Keratinocyte (primary cell): ENCODE data around the gene PHRF1.

Experiments
- CTCF ChIP-seq, 3 experiments: IDR thresholded peaks in 1 of 3; conservative IDR thresholded peaks in 1 of 3; optimal IDR thresholded peaks in 1 of 3; 2 replicates in 2 of 3; 3 replicates in 1 of 3; pipeline versions ENCODE3 to v1.5.1; 2011; ENCODE audit warnings: low read length in 3 of 3, mild to moderate bottlenecking in 3 of 3, moderate library complexity in 2 of 3, control low read depth in 1 of 3, inconsistent platforms in 1 of 3; ENCODE audit not compliant: insufficient read depth in 2 of 3; ENCODE audit errors: extremely low read depth in 1 of 3
- EZH2 ChIP-seq: IDR thresholded peaks from one replicate; pipeline ENCODE4 v1.6.1; 2012; ENCODE audit warnings: inconsistent platforms, mild to moderate bottlenecking, low read length, moderate library complexity

- TF ChIP-seq CTCF (optimal IDR thresholded peaks at IDR 0.05 in 1 of 3, IDR thresholded peaks at IDR 0.05 in 1 of 3, conservative IDR thresholded peaks at IDR 0.05 in 1 of 3; ENCODE audit: extremely low read depth in 1 of 3, insufficient read depth in 2 of 3, low read length in 3 of 3) (no peak), EZH2 (no peak)
Measured at GRCh38 chr11:606245-606644, 30.0 kb downstream of the PHRF1 start.
